Hematopoietic multipotent progenitor cell (in vitro differentiated cells): ENCODE data around the gene TRAK2. TPM values are rescaled to one million over a fixed set of nuclear protein-coding genes. Genes with fewer than 3 reads are reported as not detected.

Experiments
- DNase-seq, 3 donors: peaks; one replicate each; pipeline ENCODE4 v3.0.0-alpha.2; 2011 to 2015; ENCODE audit warnings: low read depth in 2 of 3, low spot score in 2 of 3
- total RNA-seq: library from RNA; depleted of rRNA; stranded (reverse); fragments of >200 nt; gene quantifications from one replicate; pipeline ENCODE4 v1.2.3, GENCODE V29; 2012

TRAK2 gene
- total RNA-seq, 1 donor: 11.8 TPM

GRCh38 chr2:201363857-201364560 is 87.2 kb downstream of the TRAK2 start:
- DNase-seq: peak; percentile 30 to 74 (median 41)

GRCh38 chr2:201362396-201362795 is 88.9 kb downstream of the TRAK2 start:
- DNase-seq: no peak

GRCh38 chr2:201361078-201361733 is 90.1 kb downstream of the TRAK2 start:
- DNase-seq: no peak

GRCh38 chr2:201360256-201360655 is 91.0 kb downstream of the TRAK2 start:
- DNase-seq: no peak

- DNase-seq: no peak
Observed at GRCh38 chr2:201358684-201359083, 92.6 kb downstream of the TRAK2 start.

- peak in 2 of 3 donors; percentile 24 to 60 for DNase-seq
Observed at GRCh38 chr2:201357221-201357620, 94.0 kb downstream of the TRAK2 start, which contains the start of gene FLACC1. FLACC1 (minus strand) TSS chr2:201357345; CDS start chr2:201351404, 5,941 bp downstream.

- DNase-seq: no peak
Observed at GRCh38 chr2:201353116-201353515, 98.1 kb downstream of the TRAK2 start.

GRCh38 chr2:201350879-201351278 is 100.4 kb downstream of the TRAK2 start:
- no peak for DNase-seq

- no peak for DNase-seq
Observed at GRCh38 chr2:201349601-201350000, 101.7 kb downstream of the TRAK2 start.

GRCh38 chr2:201348758-201349157 is 102.5 kb downstream of the TRAK2 start:
- DNase-seq: no peak

- no peak for DNase-seq
Observed at GRCh38 chr2:201347138-201347537, 104.1 kb downstream of the TRAK2 start.

GRCh38 chr2:201345625-201346213 is 105.5 kb downstream of the TRAK2 start:
- no peak for DNase-seq

- no peak for DNase-seq
Observed at GRCh38 chr2:201344663-201345366, 106.4 kb downstream of the TRAK2 start.

- no peak for DNase-seq
Observed at GRCh38 chr2:201343559-201343958, 107.7 kb downstream of the TRAK2 start.

- no peak for DNase-seq
Observed at GRCh38 chr2:201342923-201343322, 108.3 kb downstream of the TRAK2 start.

GRCh38 chr2:201329409-201329808 is 121.8 kb downstream of the TRAK2 start:
- DNase-seq: no peak

GRCh38 chr2:201327678-201328077 is 123.6 kb downstream of the TRAK2 start:
- DNase-seq: no peak
